ENCODE results near the gene DLG5. TPM values are rescaled to one million over a fixed set of nuclear protein-coding genes. Genes with fewer than 3 reads are reported as not detected.

The DLG5 gene, protein sequence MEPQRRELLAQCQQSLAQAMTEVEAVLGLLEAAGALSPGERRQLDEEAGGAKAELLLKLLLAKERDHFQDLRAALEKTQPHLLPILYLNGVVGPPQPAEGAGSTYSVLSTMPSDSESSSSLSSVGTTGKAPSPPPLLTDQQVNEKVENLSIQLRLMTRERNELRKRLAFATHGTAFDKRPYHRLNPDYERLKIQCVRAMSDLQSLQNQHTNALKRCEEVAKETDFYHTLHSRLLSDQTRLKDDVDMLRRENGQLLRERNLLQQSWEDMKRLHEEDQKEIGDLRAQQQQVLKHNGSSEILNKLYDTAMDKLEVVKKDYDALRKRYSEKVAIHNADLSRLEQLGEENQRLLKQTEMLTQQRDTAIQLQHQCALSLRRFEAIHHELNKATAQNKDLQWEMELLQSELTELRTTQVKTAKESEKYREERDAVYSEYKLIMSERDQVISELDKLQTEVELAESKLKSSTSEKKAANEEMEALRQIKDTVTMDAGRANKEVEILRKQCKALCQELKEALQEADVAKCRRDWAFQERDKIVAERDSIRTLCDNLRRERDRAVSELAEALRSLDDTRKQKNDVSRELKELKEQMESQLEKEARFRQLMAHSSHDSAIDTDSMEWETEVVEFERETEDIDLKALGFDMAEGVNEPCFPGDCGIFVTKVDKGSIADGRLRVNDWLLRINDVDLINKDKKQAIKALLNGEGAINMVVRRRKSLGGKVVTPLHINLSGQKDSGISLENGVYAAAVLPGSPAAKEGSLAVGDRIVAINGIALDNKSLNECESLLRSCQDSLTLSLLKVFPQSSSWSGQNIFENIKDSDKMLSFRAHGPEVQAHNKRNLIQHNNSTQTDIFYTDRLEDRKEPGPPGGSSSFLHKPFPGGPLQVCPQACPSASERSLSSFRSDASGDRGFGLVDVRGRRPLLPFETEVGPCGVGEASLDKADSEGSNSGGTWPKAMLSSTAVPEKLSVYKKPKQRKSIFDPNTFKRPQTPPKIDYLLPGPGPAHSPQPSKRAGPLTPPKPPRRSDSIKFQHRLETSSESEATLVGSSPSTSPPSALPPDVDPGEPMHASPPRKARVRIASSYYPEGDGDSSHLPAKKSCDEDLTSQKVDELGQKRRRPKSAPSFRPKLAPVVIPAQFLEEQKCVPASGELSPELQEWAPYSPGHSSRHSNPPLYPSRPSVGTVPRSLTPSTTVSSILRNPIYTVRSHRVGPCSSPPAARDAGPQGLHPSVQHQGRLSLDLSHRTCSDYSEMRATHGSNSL (N-terminal part only)
- total RNA-seq: 36.6 and 49.0 TPM in 2 replicates

GRCh38 chr10:77926566-77927401 lies at the start of gene DLG5:
TSS of gene DLG5 (minus strand) at chr10:77926755. CDS start at chr10:77926520, 235 bp downstream.

Other genes with a start within 250 kb of the DLG5 start
- gene POLR3A, start 102.8 kb upstream of the DLG5 start, total RNA-seq: 14.0 and 16.7 TPM in 2 replicates
- gene RPS24, start 107.1 kb upstream of the DLG5 start, total RNA-seq: 3,080 and 3,884 TPM in 2 replicates